DND-41 (cell line): Measurements from ENCODE around the gene OLIG2.

Experiments
- ATAC-seq: fragments of 200-7000 bp; cut with Tn5 transposase; 3 replicates; pipeline ENCODE4 v1.9.1; 2021; ENCODE audit warnings: low read depth; ENCODE audit not compliant: insufficient read depth
- DNase-seq: peaks from one replicate; pipeline ENCODE4 v3.0.0-alpha.2; 2020
- H2AFZ ChIP-seq: 2 replicates; pipeline ENCODE4 v1.6.0; 2012; ENCODE audit warnings: low read depth, low read length
- H3K27ac ChIP-seq: 2 replicates; pipeline ENCODE4 v1.5.1; 2012; ENCODE audit warnings: low read length, inconsistent platforms
- H3K27me3 ChIP-seq: fragments of 200-600 bp; sonication (generic); 2 replicates; pipeline ENCODE4 v1.6.0; 2012; ENCODE audit warnings: low read length, mild to moderate bottlenecking, inconsistent platforms; ENCODE audit not compliant: insufficient read depth, poor library complexity
- H3K36me3 ChIP-seq: 2 replicates; pipeline ENCODE4 v1.5.1; 2012; ENCODE audit warnings: low read length, inconsistent platforms; ENCODE audit not compliant: insufficient read depth
- H3K4me1 ChIP-seq: 2 replicates; pipeline ENCODE4 v1.5.1; 2012; ENCODE audit warnings: mild to moderate bottlenecking, low read length; ENCODE audit not compliant: insufficient read depth
- H3K4me2 ChIP-seq: 2 replicates; pipeline ENCODE4 v1.6.0; 2012; ENCODE audit warnings: mild to moderate bottlenecking, moderate library complexity, low read length, inconsistent platforms; ENCODE audit not compliant: insufficient read depth
- H3K4me3 ChIP-seq, 2 experiments: fragments of 200-600 bp in 1 of 2; shearing (Covaris generic) in 1 of 2; 2 replicates each; pipeline ENCODE4 v1.5.1; 2012 to 2016; ENCODE audit warnings: inconsistent platforms in 2 of 2, low read length in 2 of 2, mild to moderate bottlenecking in 2 of 2, low read depth in 1 of 2, moderate library complexity in 1 of 2
- H3K79me2 ChIP-seq: 2 replicates; pipeline ENCODE4 v1.6.0; 2012; ENCODE audit warnings: low read length, inconsistent platforms; ENCODE audit not compliant: insufficient read depth
- H3K9ac ChIP-seq: 2 replicates; pipeline ENCODE4 v1.6.0; 2012; ENCODE audit warnings: low read depth, mild to moderate bottlenecking, inconsistent platforms, low read length, moderate library complexity
- H3K9me3 ChIP-seq: 2 replicates; pipeline ENCODE4 v1.5.1; 2012; ENCODE audit warnings: low read length, moderate library complexity, mild to moderate bottlenecking, inconsistent platforms; ENCODE audit not compliant: insufficient read depth, severe bottlenecking
- H4K20me1 ChIP-seq: 2 replicates; pipeline ENCODE4 v1.6.0; 2012; ENCODE audit warnings: low read length; ENCODE audit not compliant: insufficient read depth
- EZH2 ChIP-seq: IDR thresholded peaks from 3 replicates; pipeline ENCODE4 v1.6.1; 2012; ENCODE audit warnings: borderline replicate concordance, low read depth, mild to moderate bottlenecking, moderate library complexity, low read length, inconsistent platforms; ENCODE audit not compliant: severe bottlenecking
- TF ChIP-seq, protein P1 (sequence below): IDR thresholded peaks from 2 replicates; pipeline ENCODE4 v1.5.1; 2012; ENCODE audit warnings: borderline replicate concordance, low read length, moderate library complexity, mild to moderate bottlenecking; ENCODE audit not compliant: poor library complexity, severe bottlenecking; ENCODE audit errors: extremely low read depth

The OLIG2 gene

DNA sequence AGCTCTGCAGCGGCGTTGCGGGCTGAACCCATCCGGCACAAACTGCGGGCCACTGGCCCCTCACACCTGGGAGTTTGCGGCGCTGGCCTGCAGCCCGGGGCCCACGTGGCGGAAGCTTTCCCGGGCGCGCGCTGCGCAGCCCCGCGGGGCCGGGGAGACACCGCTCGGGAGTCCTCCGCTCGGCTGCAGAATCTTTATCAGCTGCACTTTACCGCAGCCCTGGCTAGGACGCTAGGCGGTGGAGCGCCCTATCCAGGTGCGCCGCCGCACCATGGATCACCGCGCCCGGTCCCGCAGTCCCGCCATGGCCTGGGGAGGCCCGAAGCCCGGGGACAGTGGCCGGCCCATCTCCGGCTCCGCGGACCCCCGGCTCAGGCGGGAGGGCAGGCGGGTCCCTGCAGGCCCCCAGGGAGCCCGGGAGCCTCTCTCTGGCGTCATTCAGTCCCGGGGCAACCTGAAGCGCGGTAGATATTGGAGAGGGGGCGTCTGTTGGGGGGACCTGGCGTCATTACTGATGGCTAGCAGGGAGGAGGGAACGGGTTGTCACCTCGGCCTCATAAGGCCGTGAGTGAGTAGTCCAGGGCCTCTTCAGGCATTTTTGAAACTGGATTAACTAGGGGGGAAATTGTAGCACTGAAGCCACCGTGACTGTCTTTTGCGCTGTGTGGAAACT is 5.7 kb upstream of the OLIG2 start:
- H4K20me1 ChIP-seq = no peaks in the 10 kb centered on the region; the same call in 1 of the 2 replicates
- peak; percentile 51 for DNase-seq
- ATAC-seq = peak; percentile 87

DNA sequence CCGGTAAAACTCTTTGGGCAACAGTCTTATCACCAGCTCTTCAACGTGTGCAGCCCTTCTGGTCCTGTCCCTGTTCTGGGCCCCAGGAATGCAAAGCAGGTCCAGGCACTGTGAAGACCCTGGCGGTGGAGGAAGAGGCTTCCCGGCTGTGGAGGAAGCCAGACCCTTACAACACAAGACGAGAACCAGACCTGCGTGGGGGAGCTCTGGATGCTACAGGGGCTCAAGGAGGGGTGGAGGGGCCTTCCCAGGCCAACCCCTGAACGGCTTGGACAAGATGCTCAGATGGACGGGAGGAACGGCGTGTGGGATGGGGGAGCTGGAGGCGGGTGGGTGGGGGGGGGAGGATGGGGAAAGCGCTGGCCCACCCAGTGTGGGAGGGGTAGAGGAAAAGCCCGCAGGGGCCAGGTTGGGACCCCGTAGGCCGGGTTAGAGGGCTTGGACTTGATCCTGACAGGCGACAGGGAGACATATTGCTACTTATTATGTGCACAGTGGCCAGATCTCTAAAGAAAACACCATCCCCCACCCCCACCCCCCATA is 5.1 kb upstream of the OLIG2 start:
- TF ChIP-seq, protein P1, sequence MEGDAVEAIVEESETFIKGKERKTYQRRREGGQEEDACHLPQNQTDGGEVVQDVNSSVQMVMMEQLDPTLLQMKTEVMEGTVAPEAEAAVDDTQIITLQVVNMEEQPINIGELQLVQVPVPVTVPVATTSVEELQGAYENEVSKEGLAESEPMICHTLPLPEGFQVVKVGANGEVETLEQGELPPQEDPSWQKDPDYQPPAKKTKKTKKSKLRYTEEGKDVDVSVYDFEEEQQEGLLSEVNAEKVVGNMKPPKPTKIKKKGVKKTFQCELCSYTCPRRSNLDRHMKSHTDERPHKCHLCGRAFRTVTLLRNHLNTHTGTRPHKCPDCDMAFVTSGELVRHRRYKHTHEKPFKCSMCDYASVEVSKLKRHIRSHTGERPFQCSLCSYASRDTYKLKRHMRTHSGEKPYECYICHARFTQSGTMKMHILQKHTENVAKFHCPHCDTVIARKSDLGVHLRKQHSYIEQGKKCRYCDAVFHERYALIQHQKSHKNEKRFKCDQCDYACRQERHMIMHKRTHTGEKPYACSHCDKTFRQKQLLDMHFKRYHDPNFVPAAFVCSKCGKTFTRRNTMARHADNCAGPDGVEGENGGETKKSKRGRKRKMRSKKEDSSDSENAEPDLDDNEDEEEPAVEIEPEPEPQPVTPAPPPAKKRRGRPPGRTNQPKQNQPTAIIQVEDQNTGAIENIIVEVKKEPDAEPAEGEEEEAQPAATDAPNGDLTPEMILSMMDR = no peak
- TF ChIP-seq EZH2 = no peak
- H4K20me1 ChIP-seq = no peaks in the 10 kb centered on the region; the same call in 1 of the 2 replicates
- DNase-seq = no peak
- no peaks in the 10 kb centered on the region for H3K36me3 ChIP-seq
- ATAC-seq = no peak
- H3K27ac ChIP-seq = no peak overlapping the region
- 0 out of 2 replicates have a peak overlapping the region, but pooled peaks have one; percentile 46 for H3K4me2 ChIP-seq
- no peak overlapping the region; the same call in 1 of the 2 replicates for H2AFZ ChIP-seq
- peaks cover 44% of the 10 kb centered on the region for H3K27me3 ChIP-seq
- no peaks in the 10 kb centered on the region for H3K79me2 ChIP-seq
- no peak overlapping the region for H3K4me3 ChIP-seq
- H3K4me1 ChIP-seq = peaks cover 9% of the 10 kb centered on the region
- H3K9ac ChIP-seq = no peak overlapping the region
- no peaks in the 10 kb centered on the region for H3K9me3 ChIP-seq

More for the DNA sequence above, 5.7 kb upstream of the OLIG2 start:
- TF ChIP-seq, protein P1 = no peak
- no peak for TF ChIP-seq EZH2
- Histone ChIP-seq H3K27ac (no peak overlapping the region), H3K4me3 (no peak overlapping the region), H3K79me2 (no peaks in the 10 kb centered on the region), H3K36me3 (no peaks in the 10 kb centered on the region), H2AFZ (no peak overlapping the region), H3K4me1 (peaks cover 9% of the 10 kb centered on the region), H3K27me3 (peaks cover 46% of the 10 kb centered on the region), H3K9me3 (no peaks in the 10 kb centered on the region), H3K4me2 (peak overlapping the region; percentile 46), H3K9ac (no peak overlapping the region)

DNA sequence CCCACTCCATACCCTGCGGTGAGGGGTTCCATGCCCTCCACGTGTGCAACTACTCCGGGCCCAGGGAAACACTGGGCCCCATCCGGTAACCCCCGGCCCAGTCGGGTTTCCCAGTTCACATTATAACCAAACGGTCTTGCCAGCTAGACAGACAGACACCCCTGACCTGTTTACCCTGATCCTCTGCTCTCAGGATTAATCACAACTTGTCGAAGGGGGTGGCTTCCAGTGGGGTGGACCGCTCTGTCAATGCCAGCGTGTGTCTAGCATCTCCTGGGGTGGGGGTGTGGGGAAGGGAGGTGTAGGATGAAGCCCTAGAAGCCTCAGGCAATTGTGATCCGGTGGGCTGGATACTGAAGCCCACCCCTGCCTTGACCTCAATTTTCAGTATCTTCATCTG is 4.6 kb upstream of the OLIG2 start:
- Histone ChIP-seq H3K79me2 (no peaks in the 10 kb centered on the region), H3K9ac (no peak overlapping the region), H2AFZ (no peak overlapping the region), H3K4me1 (peaks cover 9% of the 10 kb centered on the region), H3K4me2 (no peak overlapping the region), H3K4me3 (no peak overlapping the region), H4K20me1 (no peaks in the 10 kb centered on the region; the same call in 1 of the 2 replicates), H3K27me3 (peaks cover 44% of the 10 kb centered on the region), H3K9me3 (no peaks in the 10 kb centered on the region), H3K36me3 (no peaks in the 10 kb centered on the region), H3K27ac (no peak overlapping the region)
- no peak for ATAC-seq
- TF ChIP-seq, protein P1 = no peak
- no peak for TF ChIP-seq EZH2
- no peak for DNase-seq
